ENCODE results near the gene LELP1.
A peak's percentile ranks its signal among the peaks of the same experiment; 100 is the strongest.

The LELP1 gene

DNA sequence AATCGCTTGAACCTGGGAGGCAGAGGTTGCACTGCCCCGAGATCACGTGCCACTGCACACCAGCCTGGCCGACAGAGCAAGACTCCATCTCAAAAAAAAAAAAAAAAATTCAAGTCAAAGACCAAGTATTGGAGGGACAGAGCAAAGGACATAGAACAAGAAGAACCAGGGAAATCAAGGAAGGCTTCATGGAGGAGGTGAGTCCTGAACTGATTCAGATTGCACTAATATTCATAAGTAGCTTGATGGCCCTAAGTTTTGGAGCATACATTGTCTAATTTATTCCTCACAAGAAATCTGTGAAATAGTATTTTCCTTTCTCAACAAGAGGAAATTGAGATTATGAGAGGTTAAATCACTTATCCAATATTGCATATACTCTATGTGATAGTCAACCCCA, 10.3 kb downstream of the LELP1 start:
- TF ChIP-seq CTCF (IDR thresholded peaks at IDR 0.05; ENCODE audit: extremely low read depth, missing control alignments), result no peak
- no peak for DNase-seq (ENCODE audit: low spot score)

DNA sequence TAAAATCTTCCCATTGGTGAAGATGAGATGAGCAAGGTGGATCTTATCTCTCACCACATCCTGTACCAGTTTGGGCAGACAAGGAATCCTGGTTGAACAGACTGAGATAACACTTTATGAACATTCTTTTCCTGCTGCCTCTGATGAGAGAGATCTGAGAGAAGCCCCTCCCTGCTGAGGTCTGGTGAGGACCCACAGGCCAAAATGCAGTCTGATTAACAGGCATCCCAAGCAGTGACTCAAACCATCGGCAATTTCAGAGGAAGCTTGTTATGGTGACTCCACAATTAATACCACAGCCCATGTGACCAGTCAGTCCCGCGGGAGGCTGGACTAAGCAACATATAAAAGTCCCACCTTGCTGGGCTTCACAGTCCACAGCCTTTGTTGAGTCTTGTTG, 14.0 kb downstream of the LELP1 start, which contains the start of gene PRR9:
Gene PRR9 (plus strand): TSS at position 373 of the 400 bp plus-strand sequence. CDS start 561 bp downstream, outside the sequence.
- no peak for DNase-seq (ENCODE audit: low spot score)
- no peak for TF ChIP-seq CTCF (IDR thresholded peaks at IDR 0.05; ENCODE audit: extremely low read depth, missing control alignments)

DNA sequence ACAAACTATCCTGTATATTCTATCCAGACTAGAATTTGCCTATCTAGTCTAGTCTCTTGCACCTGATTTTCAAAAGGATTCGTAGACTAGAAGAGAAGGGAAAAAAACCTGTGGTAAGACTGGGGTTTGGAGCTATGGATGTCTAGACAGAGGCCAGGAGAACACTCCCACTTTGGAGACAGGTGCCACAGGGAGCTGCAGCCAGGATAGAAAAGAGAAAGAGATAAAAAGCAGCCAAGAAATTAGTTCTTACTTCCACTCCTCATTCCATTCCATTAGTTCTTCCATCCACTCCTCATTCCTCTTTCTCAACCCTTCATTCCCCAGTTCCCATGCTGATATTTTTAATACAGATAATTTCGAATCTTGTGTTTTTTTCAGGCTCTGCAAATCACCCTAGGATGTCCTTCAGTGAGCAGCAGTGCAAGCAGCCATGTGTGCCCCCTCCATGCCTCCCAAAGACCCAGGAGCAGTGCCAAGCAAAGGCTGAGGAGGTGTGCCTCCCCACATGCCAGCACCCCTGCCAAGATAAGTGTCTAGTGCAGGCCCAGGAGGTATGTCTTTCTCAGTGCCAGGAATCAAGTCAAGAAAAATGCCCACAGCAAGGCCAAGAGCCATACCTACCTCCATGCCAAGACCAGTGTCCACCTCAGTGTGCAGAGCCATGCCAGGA, 14.7 kb downstream of the LELP1 start:
- no peak for TF ChIP-seq CTCF (IDR thresholded peaks at IDR 0.05; ENCODE audit: extremely low read depth, missing control alignments)
- DNase-seq (ENCODE audit: low spot score), result no peak

DNA sequence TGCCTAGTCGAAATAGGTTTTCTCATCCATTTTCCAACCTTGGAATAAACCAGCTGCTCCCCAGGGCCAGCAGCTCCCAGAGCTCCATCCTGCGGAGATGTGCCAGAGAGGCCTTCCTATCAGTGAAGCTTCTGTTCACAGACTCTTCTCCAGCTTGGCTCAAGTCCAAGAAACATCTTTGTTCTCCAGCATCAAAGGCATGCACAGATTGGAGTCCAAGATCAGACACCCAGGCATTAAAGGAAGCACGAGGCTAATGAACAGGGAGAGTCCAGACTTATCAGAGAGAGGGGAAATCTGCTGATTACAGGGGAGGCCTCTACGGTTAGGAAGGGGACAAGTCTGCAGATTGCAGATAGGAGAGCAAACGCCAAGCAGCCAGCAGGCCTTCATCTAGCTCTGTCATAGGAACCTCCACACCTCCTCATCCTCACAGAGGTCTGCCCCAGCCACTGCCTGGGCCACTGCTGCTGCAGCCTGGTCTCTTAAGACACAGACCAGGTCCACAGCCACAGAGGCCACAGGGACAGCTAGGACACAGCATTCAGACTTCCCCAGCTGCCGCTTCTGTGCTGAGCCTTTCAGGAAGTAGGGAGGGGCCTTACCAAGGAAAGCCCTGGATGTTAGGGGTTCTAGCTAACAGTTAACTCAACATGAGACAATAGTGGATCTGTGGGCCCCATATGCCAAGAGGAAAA, 17.5 kb downstream of the LELP1 start:
- no peak for TF ChIP-seq CTCF (IDR thresholded peaks at IDR 0.05; ENCODE audit: extremely low read depth, missing control alignments)
- DNase-seq (ENCODE audit: low spot score), result no peak

GRCh38 chr1:153223040-153223891, 20.0 kb downstream of the LELP1 start:
- DNase-seq (ENCODE audit: low spot score), result peak; percentile 25
- TF ChIP-seq CTCF (IDR thresholded peaks at IDR 0.05; ENCODE audit: extremely low read depth, missing control alignments), result peak; percentile 48

GRCh38 chr1:153227810-153228209, 24.6 kb downstream of the LELP1 start:
- DNase-seq (ENCODE audit: low spot score), result no peak

More at GRCh38 chr1:153227810-153228209, 24.6 kb downstream of the LELP1 start:
- TF ChIP-seq CTCF (IDR thresholded peaks at IDR 0.05; ENCODE audit: extremely low read depth, missing control alignments), result no peak

All from GM20000 (cell line).